Measurements from ENCODE around the gene SDR9C7.
"Not testable (repeated sequence)": the region's sequence is repeated elsewhere in the genome, so short reads cannot be mapped to it uniquely, and the experiment has no call there.

The SDR9C7 gene

GRCh38 chr12:56933826-56934625, at the start of gene SDR9C7:
Gene SDR9C7, minus strand, starts transcription at chr12:56934408. Its CDS starts 147 bp downstream, at chr12:56934261.
- no peak for DNase-seq (ENCODE audit: extremely low spot score)
- POLR2A ChIA-PET = no interaction called here
- TF ChIP-seq FOXK2 (IDR thresholded peaks at IDR 0.05) = no peak
- TF ChIP-seq FOXA1 (IDR thresholded peaks at IDR 0.05) = no peak
- no peak for TF ChIP-seq CTBP1 (IDR thresholded peaks at IDR 0.05; ENCODE audit: borderline replicate concordance)
- CTCF ChIA-PET = no interaction called here

GRCh38 chr12:56983386-56983785, 49.2 kb upstream of the SDR9C7 start:
- DNase-seq (ENCODE audit: extremely low spot score) = no peak
- no peak for TF ChIP-seq PKNOX1 (IDR thresholded peaks at IDR 0.05)
- TF ChIP-seq CTBP1 (IDR thresholded peaks at IDR 0.05; ENCODE audit: borderline replicate concordance) = no peak
- no peak for TF ChIP-seq ARNT (IDR thresholded peaks at IDR 0.05)
- TF ChIP-seq HDGF (IDR thresholded peaks at IDR 0.05; ENCODE audit: borderline replicate concordance) = no peak
- no peak for TF ChIP-seq FOXA1 (IDR thresholded peaks at IDR 0.05)
- no peak for TF ChIP-seq L3MBTL2 (conservative IDR thresholded peaks at IDR 0.05)
- TF ChIP-seq ELF4 (IDR thresholded peaks at IDR 0.05) = no peak
- TF ChIP-seq ZNF384 (IDR thresholded peaks at IDR 0.05) = no peak
- no peak for TF ChIP-seq BHLHE40 (IDR thresholded peaks at IDR 0.05; ENCODE audit: borderline replicate concordance)
- TF ChIP-seq NFRKB (IDR thresholded peaks at IDR 0.05) = no peak
- TF ChIP-seq FOXK2 (IDR thresholded peaks at IDR 0.05) = no peak
- no peak for TF ChIP-seq FOXM1 (IDR thresholded peaks at IDR 0.05; ENCODE audit: borderline replicate concordance)
- TF ChIP-seq LEF1 (IDR thresholded peaks at IDR 0.05; ENCODE audit: borderline replicate concordance) = no peak
- no peak for TF ChIP-seq SP1 (IDR thresholded peaks at IDR 0.05)
- TF ChIP-seq TARDBP (IDR thresholded peaks at IDR 0.05) = no peak
- no peak for TF ChIP-seq SUZ12 (IDR thresholded peaks at IDR 0.05)
- CTCF ChIA-PET = no interaction called here
- POLR2A ChIA-PET = no interaction called here

- POLR2A ChIA-PET, CTCF ChIA-PET: not testable (repeated sequence)
Observed at GRCh38 chr12:56982578-56983236, 48.5 kb upstream of the SDR9C7 start.

GRCh38 chr12:56980941-56981530, 46.8 kb upstream of the SDR9C7 start:
- POLR2A ChIA-PET = no interaction called here
- TF ChIP-seq FOXK2 (IDR thresholded peaks at IDR 0.05) (no peak), ARNT (IDR thresholded peaks at IDR 0.05) (no peak), ELF4 (IDR thresholded peaks at IDR 0.05) (no peak), ZNF384 (IDR thresholded peaks at IDR 0.05) (no peak), CTBP1 (IDR thresholded peaks at IDR 0.05; ENCODE audit: borderline replicate concordance) (no peak)
- DNase-seq (ENCODE audit: extremely low spot score) = no peak
- CTCF ChIA-PET = no interaction called here

More at GRCh38 chr12:56982578-56983236, 48.5 kb upstream of the SDR9C7 start:
- DNase-seq (ENCODE audit: extremely low spot score) = not testable (repeated sequence)

- no peak for DNase-seq (ENCODE audit: extremely low spot score)
Observed at GRCh38 chr12:56980268-56980667, 46.1 kb upstream of the SDR9C7 start.

GRCh38 chr12:56979628-56980027, 45.4 kb upstream of the SDR9C7 start:
- POLR2A ChIA-PET = no interaction called here
- DNase-seq (ENCODE audit: extremely low spot score) = no peak
- CTCF ChIA-PET = no interaction called here
- TF ChIP-seq LEF1 (IDR thresholded peaks at IDR 0.05; ENCODE audit: borderline replicate concordance) = no peak
- TF ChIP-seq HDGF (IDR thresholded peaks at IDR 0.05; ENCODE audit: borderline replicate concordance) = no peak
- TF ChIP-seq ZNF384 (IDR thresholded peaks at IDR 0.05) = no peak
- no peak for TF ChIP-seq ARNT (IDR thresholded peaks at IDR 0.05)
- no peak for TF ChIP-seq SUZ12 (IDR thresholded peaks at IDR 0.05)
- TF ChIP-seq NFRKB (IDR thresholded peaks at IDR 0.05) = no peak
- no peak for TF ChIP-seq TARDBP (IDR thresholded peaks at IDR 0.05)
- no peak for TF ChIP-seq PKNOX1 (IDR thresholded peaks at IDR 0.05)
- TF ChIP-seq FOXK2 (IDR thresholded peaks at IDR 0.05) = no peak
- TF ChIP-seq FOXM1 (IDR thresholded peaks at IDR 0.05; ENCODE audit: borderline replicate concordance) = no peak
- TF ChIP-seq L3MBTL2 (conservative IDR thresholded peaks at IDR 0.05) = no peak
- no peak for TF ChIP-seq BHLHE40 (IDR thresholded peaks at IDR 0.05; ENCODE audit: borderline replicate concordance)
- no peak for TF ChIP-seq SP1 (IDR thresholded peaks at IDR 0.05)
- no peak for TF ChIP-seq CTBP1 (IDR thresholded peaks at IDR 0.05; ENCODE audit: borderline replicate concordance)
- TF ChIP-seq ELF4 (IDR thresholded peaks at IDR 0.05) = no peak
- TF ChIP-seq FOXA1 (IDR thresholded peaks at IDR 0.05) = no peak

More at GRCh38 chr12:56980268-56980667, 46.1 kb upstream of the SDR9C7 start:
- POLR2A ChIA-PET = no interaction called here
- CTCF ChIA-PET = no interaction called here
- no peak for TF ChIP-seq FOXA1 (IDR thresholded peaks at IDR 0.05)
- no peak for TF ChIP-seq FOXK2 (IDR thresholded peaks at IDR 0.05)
- TF ChIP-seq CTBP1 (IDR thresholded peaks at IDR 0.05; ENCODE audit: borderline replicate concordance) = no peak
- no peak for TF ChIP-seq NFRKB (IDR thresholded peaks at IDR 0.05)

Data from HEK293T (cell line).